Activated CD8-positive, alpha-beta T cell treated with anti-CD3 and anti-CD28 coated beads for 36 hours (primary cell): ENCODE data around the gene HOXD4. TPM values are rescaled to one million over a fixed set of nuclear protein-coding genes. Genes with fewer than 3 reads are reported as not detected.

Experiments used
- ATAC-seq: fragments of 200-7000 bp; cut with Tn5 transposase; one replicate; pipeline ENCODE4 v1.10.0; 2021; ENCODE audit warnings: mild to moderate bottlenecking, moderate library complexity
- CTCF ChIA-PET: fragments of 350-600 bp; sonication (Branson Sonifier 250); formaldehyde crosslinking; loops from one replicate; lab custom pipeline; 2021; ENCODE audit warnings: antibody characterized with exemption; lab: Charles Lee
- POLR2A ChIA-PET: fragments of 350-600 bp; sonication (Branson Sonifier 250); formaldehyde crosslinking; loops from one replicate; lab custom pipeline; 2021; ENCODE audit warnings: antibody characterized with exemption; lab: Charles Lee
- DNase-seq: peaks from one replicate; pipeline ENCODE4 v3.0.0-alpha.2; 2020
- H3K27ac Mint-ChIP-seq: one replicate; pipeline ENCODE4 v1.8.0; 2021; ENCODE audit warnings: mild to moderate bottlenecking, mixed read lengths
- H3K27me3 Mint-ChIP-seq: one replicate; pipeline ENCODE4 v1.8.0; 2021; ENCODE audit warnings: mixed read lengths
- H3K36me3 Mint-ChIP-seq: one replicate; pipeline ENCODE4 v1.8.0; 2021; ENCODE audit warnings: low read depth, mixed read lengths
- H3K4me1 Mint-ChIP-seq: one replicate; pipeline ENCODE4 v1.8.0; 2021; ENCODE audit warnings: low read depth, mixed read lengths
- H3K4me3 Mint-ChIP-seq: one replicate; pipeline ENCODE4 v1.8.0; 2021; ENCODE audit warnings: mild to moderate bottlenecking, moderate library complexity, mixed read lengths
- H3K9me3 Mint-ChIP-seq: one replicate; pipeline ENCODE4 v1.8.0; 2021; ENCODE audit warnings: mixed read lengths
- intact Hi-C: fragments of 100-400 bp; cut with micrococcal nuclease; formaldehyde crosslinking; loops from one replicate; pipeline ENCODE4 v1.10.0; 2022
- total RNA-seq, 2 experiments: library from RNA; stranded (reverse); gene quantifications; one replicate each; pipeline ENCODE4 v1.2.3, GENCODE V29; 2021
- TF ChIP-seq, protein P1 (sequence below): fragments of 200-600 bp; IDR thresholded peaks from one replicate; pipeline ENCODE4 v1.8.0; 2022; ENCODE audit warnings: antibody characterized with exemption, mild to moderate bottlenecking

HOXD4 gene
- total RNA-seq, 2 experiments from 2014 or later, result not detected

- intact Hi-C loops, result no loop called here
- H3K9me3 Mint-ChIP-seq, result no peaks in the 10 kb centered on the region
- H3K4me3 Mint-ChIP-seq, result peak overlapping the region; percentile 28
- H3K27me3 Mint-ChIP-seq, result peaks cover 70% of the 10 kb centered on the region
- TF ChIP-seq, protein P1, sequence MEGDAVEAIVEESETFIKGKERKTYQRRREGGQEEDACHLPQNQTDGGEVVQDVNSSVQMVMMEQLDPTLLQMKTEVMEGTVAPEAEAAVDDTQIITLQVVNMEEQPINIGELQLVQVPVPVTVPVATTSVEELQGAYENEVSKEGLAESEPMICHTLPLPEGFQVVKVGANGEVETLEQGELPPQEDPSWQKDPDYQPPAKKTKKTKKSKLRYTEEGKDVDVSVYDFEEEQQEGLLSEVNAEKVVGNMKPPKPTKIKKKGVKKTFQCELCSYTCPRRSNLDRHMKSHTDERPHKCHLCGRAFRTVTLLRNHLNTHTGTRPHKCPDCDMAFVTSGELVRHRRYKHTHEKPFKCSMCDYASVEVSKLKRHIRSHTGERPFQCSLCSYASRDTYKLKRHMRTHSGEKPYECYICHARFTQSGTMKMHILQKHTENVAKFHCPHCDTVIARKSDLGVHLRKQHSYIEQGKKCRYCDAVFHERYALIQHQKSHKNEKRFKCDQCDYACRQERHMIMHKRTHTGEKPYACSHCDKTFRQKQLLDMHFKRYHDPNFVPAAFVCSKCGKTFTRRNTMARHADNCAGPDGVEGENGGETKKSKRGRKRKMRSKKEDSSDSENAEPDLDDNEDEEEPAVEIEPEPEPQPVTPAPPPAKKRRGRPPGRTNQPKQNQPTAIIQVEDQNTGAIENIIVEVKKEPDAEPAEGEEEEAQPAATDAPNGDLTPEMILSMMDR, result no peak
- DNase-seq (no peak), ATAC-seq (no peak)
- no peak overlapping the region for H3K27ac Mint-ChIP-seq
- ChIA-PET POLR2A (no interaction called here), CTCF (interaction anchor here (0.9 to 1.1 kb wide), 3 partner anchors 25 to 297 kb away, joined by 3 read pairs; no protein-coding TSS in a partner anchor)
- no peaks in the 10 kb centered on the region for H3K36me3 Mint-ChIP-seq
- H3K4me1 Mint-ChIP-seq, result peaks cover 12% of the 10 kb centered on the region
Observed at GRCh38 chr2:176158186-176158591, 6.8 kb downstream of the HOXD4 start.

- ChIA-PET CTCF (interaction anchor here (0.9 to 5.5 kb wide), 3 partner anchors 19 to 31 kb away, joined by 3 to 34 read pairs (median 3); no protein-coding TSS in a partner anchor), POLR2A (no interaction called here)
- Mint-ChIP-seq H3K27ac (no peak overlapping the region), H3K36me3 (peaks cover under 1% of the 10 kb centered on the region), H3K27me3 (peaks cover 78% of the 10 kb centered on the region), H3K9me3 (peaks cover 4% of the 10 kb centered on the region), H3K4me3 (no peak overlapping the region), H3K4me1 (peaks cover 13% of the 10 kb centered on the region)
- intact Hi-C loops, result no loop called here
- DNase-seq (no peak), ATAC-seq (no peak)
- TF ChIP-seq, protein P1, result no peak
Observed at GRCh38 chr2:176158855-176159662, 7.7 kb downstream of the HOXD4 start.

DNA sequence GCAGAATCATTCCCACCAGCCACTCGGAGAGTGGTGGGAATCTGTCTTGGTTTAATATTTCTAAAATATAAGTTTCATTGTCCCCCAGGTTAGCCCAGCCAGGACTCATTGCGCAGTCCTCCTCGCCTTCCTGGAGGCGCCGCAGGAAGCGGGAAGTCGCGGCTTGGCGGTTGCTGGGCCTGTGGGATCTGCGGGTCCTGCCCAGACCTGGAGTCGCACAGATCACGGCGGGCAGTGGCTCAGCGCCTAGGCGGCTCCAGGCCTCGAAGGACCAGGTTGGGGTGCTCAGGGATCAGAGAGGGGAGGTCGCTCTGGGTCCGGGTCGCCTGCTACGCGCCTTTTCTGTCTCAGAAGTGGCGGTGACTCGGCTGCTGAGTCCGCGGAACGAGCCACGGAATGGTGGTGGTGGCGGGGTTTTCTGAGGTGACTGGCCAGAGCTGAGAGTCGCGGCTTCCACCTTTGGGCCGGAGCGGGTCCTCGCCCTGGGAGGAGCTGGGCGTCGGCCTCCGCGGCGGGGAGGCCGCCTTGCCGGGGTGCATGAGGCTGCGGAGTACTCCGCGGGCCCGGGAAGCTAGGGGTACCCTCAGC, 8.4 kb downstream of the HOXD4 start:
- Mint-ChIP-seq H3K27ac (no peak overlapping the region), H3K9me3 (peaks cover 4% of the 10 kb centered on the region), H3K36me3 (peaks cover 3% of the 10 kb centered on the region), H3K4me3 (no peak overlapping the region), H3K4me1 (peaks cover 20% of the 10 kb centered on the region), H3K27me3 (peaks cover 79% of the 10 kb centered on the region)
- TF ChIP-seq, protein P1, result no peak
- ChIA-PET CTCF (interaction anchor here (1.0 to 5.5 kb wide), 4 partner anchors 20 to 64 kb away, joined by 3 to 34 read pairs (median 6); no protein-coding TSS in a partner anchor), POLR2A (no interaction called here)
- intact Hi-C loops, result loop anchor here (5.0 kb wide), 1 partner anchor 37 kb away; the partner anchor contains the start of gene HOXD9
- ATAC-seq (no peak), DNase-seq (no peak)

GRCh38 chr2:176160251-176160985, 9.1 kb downstream of the HOXD4 start:
- Mint-ChIP-seq H3K27ac (no peak overlapping the region), H3K36me3 (peaks cover 3% of the 10 kb centered on the region), H3K9me3 (peaks cover 4% of the 10 kb centered on the region), H3K4me3 (no peak overlapping the region), H3K27me3 (peaks cover 79% of the 10 kb centered on the region), H3K4me1 (peaks cover 23% of the 10 kb centered on the region)
- no peak for DNase-seq
- ATAC-seq, result no peak
- POLR2A ChIA-PET, result no interaction called here
- intact Hi-C loops, result loop anchor here (5.0 kb wide), 1 partner anchor 38 kb away; the partner anchor contains the start of gene HOXD9
- TF ChIP-seq, protein P1, result no peak
- CTCF ChIA-PET, result interaction anchor here (1.0 to 5.5 kb wide), 7 partner anchors 20 to 394 kb away, joined by 3 to 34 read pairs (median 5); no protein-coding TSS in a partner anchor
